PC-9 (cell line): Measurements from ENCODE around the gene C3orf80. TPM values are rescaled to one million over a fixed set of nuclear protein-coding genes. Genes with fewer than 3 reads are reported as not detected.
A peak's percentile ranks its signal among the peaks of the same experiment; 100 is the strongest.
"Not testable (repeated sequence)": the region's sequence is repeated elsewhere in the genome, so short reads cannot be mapped to it uniquely, and the experiment has no call there.

Experiments
- BruUV-seq: library from RNA; stranded (reverse); fragments of 400-500 nt; replicated peaks from 2 replicates; lab custom pipeline; 2021; lab: Mats Ljungman, UMichigan
- CTCF ChIA-PET: fragments of 300-600 bp; sonication (Branson Sonifier 250); formaldehyde crosslinking; loops from one replicate; lab custom pipeline; 2022; ENCODE audit warnings: antibody characterized with exemption; lab: Charles Lee
- POLR2A ChIA-PET: fragments of 300-600 bp; sonication (Branson Sonifier 250); formaldehyde crosslinking; loops from one replicate; lab custom pipeline; 2022; ENCODE audit warnings: antibody characterized with exemption; ENCODE audit not compliant: unreplicated experiment; lab: Charles Lee
- DNase-seq, 2 experiments: peaks; one replicate each; pipeline versions ENCODE4 v3.0.0 to v3.0.0-alpha.2; 2015 to 2022; ENCODE audit warnings: mixed read lengths in 1 of 2
- H2AFZ ChIP-seq: fragments of 200-600 bp; sonication (generic); 2 replicates; pipeline ENCODE4 v1.8.1; 2017; ENCODE audit warnings: antibody characterized with exemption
- H3F3A ChIP-seq: fragments of 200-600 bp; sonication (generic); 2 replicates; pipeline ENCODE4 v1.8.1; 2017; ENCODE audit warnings: antibody characterized with exemption, mild to moderate bottlenecking, low read depth; ENCODE audit not compliant: insufficient read depth
- H3K27ac ChIP-seq: fragments of 200-600 bp; sonication (generic); 2 replicates; pipeline ENCODE4 v1.6.1; 2016; ENCODE audit warnings: mixed run types
- H3K27me3 ChIP-seq: fragments of 200-600 bp; sonication (generic); 2 replicates; pipeline ENCODE4 v1.6.1; 2016; ENCODE audit warnings: low read depth, mixed run types; ENCODE audit not compliant: insufficient read depth
- H3K36me3 ChIP-seq: fragments of 200-600 bp; sonication (generic); 2 replicates; pipeline ENCODE4 v1.6.1; 2016; ENCODE audit warnings: low read depth, mixed run types
- H3K4me1 ChIP-seq: fragments of 200-600 bp; sonication (generic); replicated peaks from 2 replicates; pipeline ENCODE4 v1.6.1; 2016; ENCODE audit warnings: mixed run types; ENCODE audit not compliant: insufficient read depth
- H3K4me2 ChIP-seq: fragments of 200-600 bp; sonication (generic); 2 replicates; pipeline ENCODE4 v1.6.1; 2017; ENCODE audit warnings: mixed run types
- H3K4me3 ChIP-seq: fragments of 200-600 bp; sonication (generic); 2 replicates; pipeline ENCODE4 v1.6.1; 2016; ENCODE audit warnings: mixed run types
- H3K79me2 ChIP-seq: fragments of 200-600 bp; sonication (generic); 2 replicates; pipeline ENCODE4 v1.6.1; 2017; ENCODE audit warnings: low read depth, mixed run types
- H3K9me2 ChIP-seq: fragments of 200-600 bp; sonication (generic); 2 replicates; pipeline ENCODE4 v1.8.1; 2017; ENCODE audit warnings: mild to moderate bottlenecking; ENCODE audit not compliant: insufficient read depth
- H3K9me3 ChIP-seq: fragments of 200-600 bp; sonication (generic); 2 replicates; pipeline ENCODE4 v1.8.1; 2016; ENCODE audit warnings: low read depth; ENCODE audit not compliant: insufficient read depth
- H4K20me1 ChIP-seq: fragments of 200-600 bp; sonication (generic); 2 replicates; pipeline ENCODE4 v1.8.1; 2017; ENCODE audit not compliant: insufficient read depth
- EZH2 ChIP-seq: fragments of 200-600 bp; sonication (generic); IDR thresholded peaks from 2 replicates; pipeline ENCODE4 v1.8.0; 2017; ENCODE audit warnings: antibody characterized with exemption, low read depth
- intact Hi-C: fragments of 100-400 bp; cut with micrococcal nuclease; formaldehyde crosslinking; loops from one replicate; pipeline ENCODE4 v1.10.0; 2022; ENCODE audit not compliant: unreplicated experiment
- total RNA-seq: library from RNA; stranded (reverse); gene quantifications from 2 replicates; pipeline ENCODE4 v1.2.3, GENCODE V29; 2021
- TF ChIP-seq, protein P1 (sequence below): fragments of 200-600 bp; sonication (generic); conservative IDR thresholded peaks from 2 replicates; pipeline ENCODE4 v1.6.1; 2017; ENCODE audit warnings: mixed run types, antibody characterized with exemption, mild to moderate bottlenecking, moderate library complexity

Gene C3orf80
- total RNA-seq, 1 experiment from 2014 or later, result not detected

DNA sequence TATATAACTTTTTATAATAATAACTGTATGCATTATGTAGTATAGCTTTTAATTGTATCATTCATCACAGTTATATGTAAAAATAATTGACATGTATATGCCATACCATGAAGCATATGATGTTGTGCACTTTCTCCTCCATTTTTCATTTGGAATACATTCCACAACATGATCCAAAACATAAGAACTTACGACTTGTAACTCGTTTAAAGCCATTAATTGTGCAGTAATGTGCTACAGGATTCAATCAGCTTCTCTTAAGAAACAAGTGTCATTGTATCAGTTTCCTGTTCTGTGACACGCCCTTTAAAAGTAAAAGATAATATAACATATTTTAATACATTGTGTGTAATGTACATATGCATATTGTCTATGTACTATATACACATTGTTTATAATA is 2.2 kb downstream of the C3orf80 start:
- intact Hi-C loops, result loop anchor here (10.0 kb wide), 1 partner anchor 193 kb away; no protein-coding TSS in a partner anchor
- Histone ChIP-seq H3K79me2 (no peaks in the 10 kb centered on the region), H3K36me3 (no peaks in the 10 kb centered on the region), H3K4me2 (no peak overlapping the region), H3K4me3 (no peak overlapping the region), H3F3A (peaks cover 5% of the 10 kb centered on the region), H3K27me3 (peaks cover 8% of the 10 kb centered on the region; the same call in 1 of the 2 replicates), H3K27ac (no peak overlapping the region), H3K9me3 (no peaks in the 10 kb centered on the region), H4K20me1 (no peaks in the 10 kb centered on the region), H3K9me2 (no peaks in the 10 kb centered on the region), H3K4me1 (no peaks in the 10 kb centered on the region), H2AFZ (no peak overlapping the region)
- ChIA-PET POLR2A (no interaction called here), CTCF (interaction anchor here (0.5 kb wide), 1 partner anchor 769 kb away, joined by 4 read pairs; no protein-coding TSS in a partner anchor)
- TF ChIP-seq, protein P1, sequence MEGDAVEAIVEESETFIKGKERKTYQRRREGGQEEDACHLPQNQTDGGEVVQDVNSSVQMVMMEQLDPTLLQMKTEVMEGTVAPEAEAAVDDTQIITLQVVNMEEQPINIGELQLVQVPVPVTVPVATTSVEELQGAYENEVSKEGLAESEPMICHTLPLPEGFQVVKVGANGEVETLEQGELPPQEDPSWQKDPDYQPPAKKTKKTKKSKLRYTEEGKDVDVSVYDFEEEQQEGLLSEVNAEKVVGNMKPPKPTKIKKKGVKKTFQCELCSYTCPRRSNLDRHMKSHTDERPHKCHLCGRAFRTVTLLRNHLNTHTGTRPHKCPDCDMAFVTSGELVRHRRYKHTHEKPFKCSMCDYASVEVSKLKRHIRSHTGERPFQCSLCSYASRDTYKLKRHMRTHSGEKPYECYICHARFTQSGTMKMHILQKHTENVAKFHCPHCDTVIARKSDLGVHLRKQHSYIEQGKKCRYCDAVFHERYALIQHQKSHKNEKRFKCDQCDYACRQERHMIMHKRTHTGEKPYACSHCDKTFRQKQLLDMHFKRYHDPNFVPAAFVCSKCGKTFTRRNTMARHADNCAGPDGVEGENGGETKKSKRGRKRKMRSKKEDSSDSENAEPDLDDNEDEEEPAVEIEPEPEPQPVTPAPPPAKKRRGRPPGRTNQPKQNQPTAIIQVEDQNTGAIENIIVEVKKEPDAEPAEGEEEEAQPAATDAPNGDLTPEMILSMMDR, result no peak
- TF ChIP-seq EZH2, result no peak
- BruUV-seq, result no TSS peak
- no peak for DNase-seq

- no peaks in the 10 kb centered on the region for H3K27me3 ChIP-seq
- TF ChIP-seq, protein P1, result no peak
- no peak for TF ChIP-seq EZH2
- POLR2A ChIA-PET, result no interaction called here
- BruUV-seq, result no TSS peak
- H3K9me2 ChIP-seq, result no peaks in the 10 kb centered on the region; the same call in 1 of the 2 replicates
- DNase-seq, result no peak
- no peaks in the 10 kb centered on the region for H4K20me1 ChIP-seq
- no peak overlapping the region; the same call in 1 of the 2 replicates for H2AFZ ChIP-seq
- no peaks in the 10 kb centered on the region for H3K9me3 ChIP-seq
- H3F3A ChIP-seq, result no peaks in the 10 kb centered on the region; the same call in 1 of the 2 replicates
- CTCF ChIA-PET, result no interaction called here
- H3K79me2 ChIP-seq, result no peaks in the 10 kb centered on the region
- no peaks in the 10 kb centered on the region for H3K36me3 ChIP-seq
- H3K4me3 ChIP-seq, result no peak overlapping the region
- intact Hi-C loops, result no loop called here
- no peak overlapping the region for H3K27ac ChIP-seq
- no peak overlapping the region for H3K4me2 ChIP-seq
- H3K4me1 ChIP-seq, result no peaks in the 10 kb centered on the region
Observed at GRCh38 chr3:160232014-160232413, 6.8 kb downstream of the C3orf80 start.

DNA sequence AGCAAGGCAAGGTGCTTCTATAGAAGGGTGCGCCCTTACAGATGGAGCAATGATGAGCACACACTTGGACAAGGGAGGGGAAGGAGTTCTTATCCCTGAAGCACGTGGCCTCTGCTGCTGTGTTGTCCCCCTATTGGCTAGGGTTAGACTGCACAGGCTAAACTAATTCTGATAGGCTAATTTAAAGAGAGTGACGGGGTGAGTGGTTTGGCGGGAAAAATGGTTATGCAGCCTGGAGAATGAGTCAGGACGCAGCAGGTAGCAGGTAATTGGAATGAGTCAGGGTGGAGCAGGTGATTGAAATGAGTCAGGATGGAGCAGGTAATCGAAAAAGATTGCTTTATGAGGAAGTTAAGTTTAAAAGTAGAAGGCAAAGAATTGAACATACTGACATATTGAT is 15.5 kb downstream of the C3orf80 start:
- H3K79me2 ChIP-seq, BruUV-seq, H3K36me3 ChIP-seq, intact Hi-C loops, CTCF ChIA-PET, H3K4me3 ChIP-seq, H3K4me1 ChIP-seq, H2AFZ ChIP-seq, POLR2A ChIA-PET, H3K27me3 ChIP-seq, H3K4me2 ChIP-seq, H3K9me2 ChIP-seq, H4K20me1 ChIP-seq, H3K9me3 ChIP-seq, H3F3A ChIP-seq: not testable (repeated sequence)
- peak in 1 of 2 experiments; percentile 77 for DNase-seq
- peak overlapping the region; percentile 9; the same call in 1 of the 2 replicates for H3K27ac ChIP-seq
